ENCODE data around the gene FOXN1. TPM values are rescaled to one million over a fixed set of nuclear protein-coding genes. Genes with fewer than 3 reads are reported as not detected.

FOXN1 gene
- total and polyA plus RNA-seq, 2 of the 13 experiments (the other 11 are each of a cell fraction or from before 2014, with no cell fraction given), result 0.01 TPM; not detected in 1

DNA sequence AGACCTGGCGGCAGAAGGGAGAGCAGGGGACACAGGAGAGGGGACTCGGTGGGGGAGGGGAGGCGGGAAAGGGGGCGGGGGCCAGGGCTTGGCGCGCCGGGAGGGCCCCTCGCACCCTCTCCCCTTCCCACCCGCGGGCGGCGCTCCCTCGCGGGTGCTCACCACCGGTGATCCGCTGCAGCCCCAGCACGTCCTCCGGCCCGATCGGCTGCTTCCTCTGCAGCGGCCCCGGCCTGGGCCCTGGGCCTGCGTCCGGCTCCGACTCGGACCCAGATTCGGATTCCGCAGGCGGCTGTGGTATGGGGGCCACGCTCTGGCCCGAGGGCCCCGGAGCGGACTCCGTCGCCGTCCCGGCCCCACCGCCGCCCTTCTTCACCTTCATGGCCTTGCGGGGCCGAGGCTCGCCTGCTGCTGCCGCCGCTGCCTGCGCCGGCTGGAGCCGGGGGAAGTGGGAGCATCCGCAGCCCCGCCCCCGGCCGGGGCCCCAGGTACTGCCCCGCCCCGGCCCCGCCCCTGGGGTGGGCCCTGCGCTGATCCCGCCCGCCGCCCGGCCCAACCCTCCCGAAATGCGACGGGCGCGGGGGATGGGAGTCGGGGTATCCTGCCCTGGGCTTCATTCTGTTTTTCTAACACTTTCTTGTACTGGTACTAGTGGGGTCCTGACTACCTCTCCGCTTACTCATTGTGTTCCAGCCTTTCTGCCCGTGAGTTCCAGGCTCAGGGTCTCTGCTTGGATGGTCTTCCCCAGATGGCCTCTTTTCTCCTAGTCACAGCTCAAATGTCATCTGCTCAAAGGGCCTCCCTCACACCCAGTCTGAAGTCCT lies 46.2 kb downstream of the FOXN1 start, which contains the start of gene UNC119 (continued):
- TF ChIP-seq KLF6 (CRISPR knock-in tag; IDR thresholded peaks at IDR 0.05), result 0 out of 2 replicates have a peak, but pooled peaks have one; percentile 27
- TF ChIP-seq HOXA3 (CRISPR knock-in tag; IDR thresholded peaks at IDR 0.05), result peak; percentile 42; the same call in 1 of the 2 replicates

DNA sequence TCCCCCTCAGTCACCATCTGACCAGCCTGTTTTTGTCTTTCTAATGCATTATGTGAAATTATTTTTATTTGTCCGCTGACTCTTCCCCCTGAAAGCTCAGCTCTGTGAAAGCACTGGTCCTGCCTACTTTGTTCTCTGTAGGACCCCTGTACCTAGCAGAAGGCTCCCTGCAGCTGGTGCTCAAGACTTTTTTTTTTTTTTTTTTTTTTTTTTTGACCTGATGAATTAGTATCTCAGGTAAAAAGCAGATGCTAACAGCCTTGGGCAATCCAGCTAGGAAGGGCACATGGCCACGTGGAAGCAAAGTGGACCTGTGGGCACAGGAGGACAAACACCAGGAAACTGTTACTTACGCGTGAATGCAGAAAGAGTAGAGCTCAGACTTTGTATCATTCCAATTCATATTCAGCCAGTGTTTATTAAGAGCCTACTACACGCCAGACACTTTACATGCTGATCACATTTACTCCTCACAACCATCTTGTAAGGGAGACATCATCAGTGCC lies 46.9 kb downstream of the FOXN1 start:
- Histone ChIP-seq H3K36me3 (replicated peaks in 1 of 2; ENCODE audit: control insufficient read depth in 1 of 2, insufficient read depth in 2 of 2, low read length in 2 of 2) (peaks cover 13 to 39% of the 10 kb centered on the region in 2 experiments), H3K9ac (ENCODE audit: insufficient read depth, low read depth, low read length) (no peak overlapping the region), H2AFZ (ENCODE audit: low read length) (no peak overlapping the region), H3K27ac (ENCODE audit: extremely low read length, insufficient read depth, low read length) (no peak overlapping the region), H3K79me2 (ENCODE audit: insufficient read depth, low read length) (no peaks in the 10 kb centered on the region), H3K9me3 (ENCODE audit: low read length) (no peaks in the 10 kb centered on the region), H4K20me1 (ENCODE audit: insufficient read depth, low read length) (no peaks in the 10 kb centered on the region), H3K4me1 (ENCODE audit: insufficient read depth, low read length) (peaks cover 39% of the 10 kb centered on the region), H3K4me3 (replicated peaks in 1 of 3; ENCODE audit: insufficient read depth in 1 of 3, low read depth in 2 of 3, low read length in 3 of 3) (peak overlapping the region in 1 of 3 experiments; percentile 88; a peak in 1 of 6 replicates), H3K4me2 (ENCODE audit: low read depth, low read length) (peak overlapping the region; percentile 56), H3K27me3 (ENCODE audit: control insufficient read depth in 1 of 2, insufficient read depth in 2 of 2, low read length in 2 of 2) (no peaks in the 10 kb centered on the region)
- ChIA-PET CTCF (ENCODE audit: low intra/inter-chr PET ratio, low total read pairs) (no interaction called here), POLR2A (interaction anchor here (1.2 to 1.5 kb wide), 3 partner anchors 17 to 24 kb away, joined by 3 to 8 read pairs (median 4); partner anchors contain the start of genes ALDOC and PIGS)
- BruUV-seq (replicated peaks), result no TSS peak
- FAIRE-seq (no peak), DNase-seq (ENCODE audit: low spot score) (no peak), ATAC-seq (no peak)
- intact Hi-C loops (cut with micrococcal nuclease; ENCODE audit: unreplicated experiment) (no loop called here), in situ Hi-C loops (cut with HindIII; ENCODE audit: extremely low pct_ligation_motif_present, low pct_unique_long_range_greater_than_20kb) (no loop called here)
- 94% methylated on average over 5 of the region's 5 CpGs for WGBS (ENCODE audit: low lambda C conversion rate)
- TF ChIP-seq, protein P1, sequence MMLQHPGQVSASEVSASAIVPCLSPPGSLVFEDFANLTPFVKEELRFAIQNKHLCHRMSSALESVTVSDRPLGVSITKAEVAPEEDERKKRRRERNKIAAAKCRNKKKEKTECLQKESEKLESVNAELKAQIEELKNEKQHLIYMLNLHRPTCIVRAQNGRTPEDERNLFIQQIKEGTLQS (CRISPR knock-in tag; IDR thresholded peaks at IDR 0.05), result no peak
- TF ChIP-seq ARNT (IDR thresholded peaks at IDR 0.05) (no peak), HNF4G (IDR thresholded peaks at IDR 0.05; ENCODE audit: borderline replicate concordance, low read depth, low read length) (no peak), HNF4G (CRISPR knock-in tag; IDR thresholded peaks at IDR 0.05; ENCODE audit: borderline replicate concordance, low read depth) (no peak), KDM2A (CRISPR knock-in tag; IDR thresholded peaks at IDR 0.05; ENCODE audit: borderline replicate concordance, low read depth) (no peak), EHMT2 (IDR thresholded peaks at IDR 0.05; ENCODE audit: borderline replicate concordance, low read depth, low read length) (no peak), ZNF720 (CRISPR knock-in tag; IDR thresholded peaks at IDR 0.05) (no peak), NCOR1 (IDR thresholded peaks at IDR 0.05; ENCODE audit: borderline replicate concordance, low read length) (no peak)
- TF ChIP-seq, protein P2, sequence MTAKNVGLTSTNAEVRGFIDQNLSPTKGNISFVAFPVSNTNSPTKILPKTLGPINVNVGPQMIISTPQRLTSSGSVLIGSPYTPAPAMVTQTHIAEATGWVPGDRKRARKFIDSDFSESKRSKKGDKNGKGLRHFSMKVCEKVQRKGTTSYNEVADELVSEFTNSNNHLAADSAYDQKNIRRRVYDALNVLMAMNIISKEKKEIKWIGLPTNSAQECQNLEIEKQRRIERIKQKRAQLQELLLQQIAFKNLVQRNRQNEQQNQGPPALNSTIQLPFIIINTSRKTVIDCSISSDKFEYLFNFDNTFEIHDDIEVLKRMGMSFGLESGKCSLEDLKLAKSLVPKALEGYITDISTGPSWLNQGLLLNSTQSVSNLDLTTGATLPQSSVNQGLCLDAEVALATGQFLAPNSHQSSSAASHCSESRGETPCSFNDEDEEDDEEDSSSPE (CRISPR knock-in tag; IDR thresholded peaks at IDR 0.05), result no peak
- TF ChIP-seq, protein P3, sequence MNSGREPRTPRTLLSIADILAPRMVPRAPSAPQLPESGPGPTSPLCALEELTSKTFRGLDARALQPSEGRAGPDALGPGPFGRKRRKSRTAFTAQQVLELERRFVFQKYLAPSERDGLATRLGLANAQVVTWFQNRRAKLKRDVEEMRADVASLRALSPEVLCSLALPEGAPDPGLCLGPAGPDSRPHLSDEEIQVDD (CRISPR knock-in tag; IDR thresholded peaks at IDR 0.05; ENCODE audit: borderline replicate concordance), result no peak
- TF ChIP-seq, protein P4, sequence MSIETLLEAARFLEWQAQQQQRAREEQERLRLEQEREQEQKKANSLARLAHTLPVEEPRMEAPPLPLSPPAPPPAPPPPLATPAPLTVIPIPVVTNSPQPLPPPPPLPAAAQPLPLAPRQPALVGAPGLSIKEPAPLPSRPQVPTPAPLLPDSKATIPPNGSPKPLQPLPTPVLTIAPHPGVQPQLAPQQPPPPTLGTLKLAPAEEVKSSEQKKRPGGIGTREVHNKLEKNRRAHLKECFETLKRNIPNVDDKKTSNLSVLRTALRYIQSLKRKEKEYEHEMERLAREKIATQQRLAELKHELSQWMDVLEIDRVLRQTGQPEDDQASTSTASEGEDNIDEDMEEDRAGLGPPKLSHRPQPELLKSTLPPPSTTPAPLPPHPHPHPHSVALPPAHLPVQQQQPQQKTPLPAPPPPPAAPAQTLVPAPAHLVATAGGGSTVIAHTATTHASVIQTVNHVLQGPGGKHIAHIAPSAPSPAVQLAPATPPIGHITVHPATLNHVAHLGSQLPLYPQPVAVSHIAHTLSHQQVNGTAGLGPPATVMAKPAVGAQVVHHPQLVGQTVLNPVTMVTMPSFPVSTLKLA (IDR thresholded peaks at IDR 0.05), result no peak
- TF ChIP-seq, protein P5, sequence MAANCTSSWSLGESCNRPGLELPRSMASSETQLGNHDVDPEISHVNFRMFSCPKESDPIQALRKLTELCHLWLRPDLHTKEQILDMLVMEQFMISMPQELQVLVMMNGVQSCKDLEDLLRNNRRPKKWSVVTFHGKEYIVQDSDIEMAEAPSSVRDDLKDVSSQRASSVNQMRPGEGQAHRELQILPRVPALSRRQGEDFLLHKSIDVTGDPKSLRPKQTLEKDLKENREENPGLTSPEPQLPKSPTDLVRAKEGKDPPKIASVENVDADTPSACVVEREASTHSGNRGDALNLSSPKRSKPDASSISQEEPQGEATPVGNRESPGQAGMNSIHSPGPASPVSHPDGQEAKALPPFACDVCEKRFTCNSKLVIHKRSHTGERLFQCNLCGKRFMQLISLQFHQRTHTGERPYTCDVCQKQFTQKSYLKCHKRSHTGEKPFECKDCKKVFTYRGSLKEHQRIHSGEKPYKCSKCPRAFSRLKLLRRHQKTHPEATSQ (CRISPR knock-in tag; IDR thresholded peaks at IDR 0.05; ENCODE audit: borderline replicate concordance), result no peak
- TF ChIP-seq, protein P6, sequence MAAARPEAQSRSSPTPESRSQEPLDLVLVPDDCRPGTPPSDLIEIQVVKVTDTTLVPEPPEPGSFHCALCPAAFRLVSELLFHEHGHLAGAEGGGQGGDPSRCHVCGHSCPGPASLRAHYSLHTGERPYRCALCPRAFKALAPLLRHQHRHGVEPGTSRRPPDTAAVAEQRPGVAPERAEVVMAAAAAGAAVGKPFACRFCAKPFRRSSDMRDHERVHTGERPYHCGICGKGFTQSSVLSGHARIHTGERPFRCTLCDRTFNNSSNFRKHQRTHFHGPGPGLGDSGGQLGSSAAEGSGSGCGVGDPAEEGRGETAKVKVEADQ (CRISPR knock-in tag; IDR thresholded peaks at IDR 0.05; ENCODE audit: borderline replicate concordance), result no peak

Measured in HepG2 (cell line).